GM12872 (cell line): ENCODE data around the gene DEK.

Experiments
- CTCF ChIP-seq: IDR thresholded peaks from 3 replicates; pipeline ENCODE4 v1.5.1; 2011; ENCODE audit warnings: low read depth, mild to moderate bottlenecking, low read length, moderate library complexity; ENCODE audit not compliant: insufficient read depth

DEK gene

GRCh38 chr6:18204691-18205090, 59.6 kb downstream of the DEK start:
- TF ChIP-seq CTCF, result no peak

- no peak for TF ChIP-seq CTCF
Observed at GRCh38 chr6:18203786-18204185, 60.5 kb downstream of the DEK start.

DNA sequence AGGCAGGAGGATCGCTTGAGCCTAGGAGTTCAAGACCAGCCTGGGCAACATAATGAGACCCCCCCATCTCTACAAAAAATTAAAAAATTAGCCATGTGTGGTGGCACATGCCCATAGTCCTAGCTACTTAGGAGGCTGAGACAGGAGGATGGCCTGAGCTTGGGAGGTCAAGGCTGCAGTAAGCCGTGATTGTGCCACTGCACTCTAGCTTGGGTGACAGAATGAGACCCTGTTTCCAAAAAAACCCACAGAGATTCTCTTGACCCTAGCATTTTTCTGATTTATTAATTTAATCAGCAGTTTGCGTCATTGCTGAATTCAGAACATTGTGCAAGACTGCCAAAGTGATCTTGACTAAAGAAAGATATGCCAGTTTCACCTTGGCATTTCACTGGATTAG, 72.3 kb downstream of the DEK start:
- TF ChIP-seq CTCF, result no peak

DNA sequence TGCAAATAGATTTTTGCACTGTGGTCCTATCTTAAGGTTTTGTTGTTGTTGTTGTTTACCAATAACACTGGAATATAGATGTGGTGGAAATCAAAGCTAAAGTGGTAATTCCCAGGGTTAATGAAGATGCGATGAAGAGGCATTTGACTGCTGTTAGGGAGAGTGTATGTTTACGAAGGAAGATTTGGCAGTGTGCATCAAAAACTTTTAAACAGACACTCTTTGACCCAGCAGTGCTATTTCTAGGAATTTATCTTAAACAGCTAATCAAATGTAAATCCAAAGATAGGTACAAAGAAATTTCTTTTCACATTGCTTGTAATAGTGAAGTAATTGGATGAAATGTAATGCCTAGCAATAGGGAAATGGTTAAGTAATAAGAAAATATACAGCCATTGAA, 75.1 kb downstream of the DEK start:
- no peak for TF ChIP-seq CTCF

DNA sequence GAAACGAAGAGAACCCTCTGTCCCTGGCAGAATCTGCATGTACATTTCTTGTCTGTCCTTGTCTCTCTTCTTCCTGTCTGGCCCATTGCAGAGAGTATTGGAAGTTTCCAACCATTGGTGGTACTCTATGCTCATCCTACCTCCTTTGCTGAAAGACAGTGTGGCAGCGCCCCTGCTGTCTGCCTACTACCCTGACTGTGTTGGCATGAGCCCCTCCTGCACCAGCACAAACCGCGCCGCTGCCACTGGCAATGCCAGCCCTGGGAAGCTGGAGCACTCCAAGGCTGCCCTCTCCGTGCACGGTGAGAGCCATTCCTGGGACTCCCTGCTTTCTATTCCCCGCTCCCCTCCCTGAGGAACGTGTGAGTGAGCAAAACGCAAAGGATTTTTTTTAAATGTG, 76.6 kb downstream of the DEK start:
- TF ChIP-seq CTCF, result no peak

- no peak for TF ChIP-seq CTCF
Observed at GRCh38 chr6:18186540-18187250, 77.6 kb downstream of the DEK start.

DNA sequence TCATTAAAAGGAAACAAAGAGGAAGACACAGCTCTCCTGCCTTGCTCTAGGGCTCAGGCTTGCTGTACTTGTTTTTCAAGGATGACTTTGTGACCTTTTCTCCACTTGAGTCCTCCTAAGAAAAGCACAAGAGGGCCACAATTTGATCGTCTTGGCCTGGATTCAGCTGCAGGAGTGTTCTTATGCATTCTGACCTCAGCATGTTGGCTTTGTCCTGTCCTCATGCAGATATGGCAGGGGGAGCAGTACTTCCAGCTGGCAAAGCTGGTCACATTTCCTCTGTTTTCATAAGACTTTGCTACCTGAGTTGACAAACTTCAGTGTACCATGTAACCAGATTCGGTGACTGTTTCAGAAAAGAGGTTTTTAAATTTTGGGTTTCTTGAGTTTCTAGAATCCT, 78.3 kb downstream of the DEK start:
- TF ChIP-seq CTCF, result no peak
